KMS-11 (cell line): ENCODE measurements around the gene TMEM245.

Source experiments
- H2AFZ ChIP-seq: fragments of 200-600 bp; sonication (generic); 2 replicates; pipeline ENCODE4 v1.6.1; 2016; ENCODE audit warnings: antibody characterized with exemption, mixed run types, low read depth
- H3K27ac ChIP-seq: fragments of 200-600 bp; sonication (generic); 2 replicates; pipeline ENCODE4 v1.6.1; 2016; ENCODE audit warnings: mild to moderate bottlenecking, mixed run types
- H3K27me3 ChIP-seq: fragments of 200-600 bp; sonication (generic); 2 replicates; pipeline ENCODE4 v1.6.1; 2017; ENCODE audit warnings: mild to moderate bottlenecking, low read depth, mixed run types, moderate library complexity; ENCODE audit not compliant: insufficient read depth
- H3K36me3 ChIP-seq: fragments of 200-600 bp; sonication (generic); 2 replicates; pipeline ENCODE4 v1.6.1; 2017; ENCODE audit warnings: mild to moderate bottlenecking, mixed run types; ENCODE audit not compliant: insufficient read depth
- H3K4me1 ChIP-seq: fragments of 200-600 bp; sonication (generic); 2 replicates; pipeline ENCODE4 v1.6.1; 2016; ENCODE audit warnings: mild to moderate bottlenecking, low read depth, mixed run types; ENCODE audit not compliant: poor library complexity, severe bottlenecking
- H3K4me2 ChIP-seq: fragments of 200-600 bp; sonication (generic); 2 replicates; pipeline ENCODE4 v1.7.0; 2016; ENCODE audit warnings: mild to moderate bottlenecking, mixed run types
- H3K4me3 ChIP-seq: fragments of 200-600 bp; sonication (generic); IDR thresholded peaks from 2 replicates; pipeline ENCODE4 v1.6.1; 2017; ENCODE audit warnings: low read depth, low read length, mixed read lengths; ENCODE audit not compliant: insufficient read depth
- H3K79me2 ChIP-seq: fragments of 200-600 bp; sonication (generic); 2 replicates; pipeline ENCODE4 v1.6.1; 2016; ENCODE audit warnings: low read depth, mixed run types; ENCODE audit not compliant: insufficient read depth
- H3K9ac ChIP-seq: fragments of 200-600 bp; sonication (generic); 2 replicates; pipeline ENCODE4 v1.6.1; 2016; ENCODE audit warnings: mild to moderate bottlenecking, mixed run types
- H4K20me1 ChIP-seq: fragments of 200-600 bp; sonication (generic); 2 replicates; pipeline ENCODE4 v1.6.1; 2016; ENCODE audit warnings: mild to moderate bottlenecking, mixed run types; ENCODE audit not compliant: insufficient read depth
- CTCF ChIP-seq: fragments of 200-600 bp; sonication (generic); conservative IDR thresholded peaks from 2 replicates; pipeline ENCODE4 v1.6.1; 2017; ENCODE audit warnings: low read depth, mild to moderate bottlenecking, antibody characterized with exemption, low read length, moderate library complexity, mixed read lengths

TMEM245 gene

GRCh38 chr9:109161471-109161870 lies 41.7 kb upstream of the TMEM245 start:
- H4K20me1 ChIP-seq, result no peaks in the 10 kb centered on the region
- TF ChIP-seq CTCF, result no peak
- no peak overlapping the region for H3K27ac ChIP-seq
- H3K9ac ChIP-seq, result no peak overlapping the region
- no peaks in the 10 kb centered on the region for H3K36me3 ChIP-seq
- H3K4me2 ChIP-seq, result no peak overlapping the region
- peaks cover 5% of the 10 kb centered on the region for H3K4me1 ChIP-seq
- H3K79me2 ChIP-seq, result no peaks in the 10 kb centered on the region
- H3K4me3 ChIP-seq, result no peak overlapping the region
- no peak overlapping the region for H2AFZ ChIP-seq
- no peaks in the 10 kb centered on the region; the same call in 1 of the 2 replicates for H3K27me3 ChIP-seq

- Histone ChIP-seq H4K20me1 (no peaks in the 10 kb centered on the region), H2AFZ (no peak overlapping the region), H3K36me3 (no peaks in the 10 kb centered on the region), H3K27ac (no peak overlapping the region), H3K4me1 (peaks cover 5% of the 10 kb centered on the region), H3K27me3 (no peaks in the 10 kb centered on the region; the same call in 1 of the 2 replicates), H3K4me3 (no peak overlapping the region), H3K4me2 (no peak overlapping the region), H3K9ac (no peak overlapping the region), H3K79me2 (no peaks in the 10 kb centered on the region)
- no peak for TF ChIP-seq CTCF
These were observed 39.8 kb upstream of the TMEM245 start for GRCh38 chr9:109159583-109159982.

- Histone ChIP-seq H3K27me3 (no peaks in the 10 kb centered on the region; the same call in 1 of the 2 replicates), H3K36me3 (no peaks in the 10 kb centered on the region), H3K4me3 (no peak overlapping the region), H3K79me2 (no peaks in the 10 kb centered on the region), H4K20me1 (no peaks in the 10 kb centered on the region), H3K9ac (no peak overlapping the region), H3K4me1 (peaks cover 5% of the 10 kb centered on the region), H2AFZ (no peak overlapping the region), H3K4me2 (no peak overlapping the region), H3K27ac (no peak overlapping the region)
- TF ChIP-seq CTCF, result no peak
These were observed 38.9 kb upstream of the TMEM245 start for GRCh38 chr9:109158651-109159050.

GRCh38 chr9:109156708-109157107 lies 37.0 kb upstream of the TMEM245 start:
- Histone ChIP-seq H4K20me1 (no peaks in the 10 kb centered on the region), H3K27me3 (no peaks in the 10 kb centered on the region), H3K4me1 (peaks cover 5% of the 10 kb centered on the region), H2AFZ (no peak overlapping the region), H3K4me2 (no peak overlapping the region), H3K79me2 (no peaks in the 10 kb centered on the region), H3K27ac (no peak overlapping the region), H3K36me3 (no peaks in the 10 kb centered on the region), H3K4me3 (no peak overlapping the region), H3K9ac (no peak overlapping the region)
- TF ChIP-seq CTCF, result no peak
